GF-D8 (cell line): ENCODE data around the gene CDH7.

Experiments used
- DNase-seq: peaks from one replicate; lab custom pipeline; 2025; lab: John Stamatoyannopoulos, UW

CDH7 gene

DNA sequence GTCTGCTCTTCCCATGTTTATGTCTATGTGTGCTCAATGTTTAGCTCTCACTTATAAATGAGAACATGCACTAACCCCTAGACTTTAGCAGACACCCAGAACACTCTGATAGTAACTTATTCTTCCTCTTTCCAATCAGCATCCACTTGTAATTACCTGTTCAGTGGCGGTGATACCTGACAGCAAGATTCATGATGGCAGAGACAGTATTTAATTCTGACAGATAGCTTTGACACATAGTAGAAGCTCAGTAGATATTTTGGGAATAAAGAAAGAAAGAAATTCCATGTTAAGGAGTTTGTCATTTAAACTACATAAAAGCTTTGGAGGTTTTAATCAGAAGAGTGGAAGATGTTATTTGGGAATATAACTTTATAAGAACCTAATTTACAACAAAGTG, 171.3 kb downstream of the CDH7 start:
- DNase-seq = no peak

DNA sequence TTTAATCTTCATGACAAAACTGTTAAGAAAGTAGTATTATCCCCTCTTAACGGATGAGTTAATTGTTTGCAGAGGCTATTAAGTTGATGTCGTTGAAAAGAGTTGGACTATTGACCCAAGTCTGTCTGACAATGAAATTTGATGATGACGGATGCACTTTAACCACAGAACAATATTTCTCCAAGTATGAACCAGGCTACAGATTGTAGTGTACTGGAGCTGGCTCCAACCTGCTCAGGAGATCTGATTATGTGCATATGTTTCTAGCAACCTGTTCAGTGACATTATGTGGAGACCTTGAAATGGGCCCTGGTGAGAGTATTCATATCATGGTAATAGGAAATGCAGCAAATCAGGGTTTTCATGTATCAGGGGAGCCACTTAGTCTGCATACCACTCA, 174.1 kb downstream of the CDH7 start:
- no peak for DNase-seq

DNA sequence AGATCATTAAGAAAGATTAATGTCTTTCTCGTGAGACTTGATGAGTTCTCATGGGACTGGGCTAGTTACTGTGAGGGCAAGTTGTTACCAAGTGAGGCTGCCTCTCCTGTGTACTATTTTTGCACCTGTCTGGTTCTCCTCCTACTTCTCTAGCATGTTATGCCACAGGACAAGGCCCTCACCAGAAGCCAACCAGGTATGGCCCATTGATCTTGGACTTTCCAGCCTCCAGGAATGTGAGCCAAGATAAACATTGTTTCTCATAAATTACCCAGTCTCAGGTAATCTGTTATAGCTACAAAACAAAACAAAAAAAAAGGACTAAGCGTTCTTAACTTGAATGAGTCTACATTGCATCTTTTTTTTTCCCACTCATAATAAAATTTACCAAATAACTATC, 184.1 kb downstream of the CDH7 start:
- no peak for DNase-seq

- no peak for DNase-seq
These were observed 185.9 kb downstream of the CDH7 start for GRCh38 chr18:65936678-65937077.

DNA sequence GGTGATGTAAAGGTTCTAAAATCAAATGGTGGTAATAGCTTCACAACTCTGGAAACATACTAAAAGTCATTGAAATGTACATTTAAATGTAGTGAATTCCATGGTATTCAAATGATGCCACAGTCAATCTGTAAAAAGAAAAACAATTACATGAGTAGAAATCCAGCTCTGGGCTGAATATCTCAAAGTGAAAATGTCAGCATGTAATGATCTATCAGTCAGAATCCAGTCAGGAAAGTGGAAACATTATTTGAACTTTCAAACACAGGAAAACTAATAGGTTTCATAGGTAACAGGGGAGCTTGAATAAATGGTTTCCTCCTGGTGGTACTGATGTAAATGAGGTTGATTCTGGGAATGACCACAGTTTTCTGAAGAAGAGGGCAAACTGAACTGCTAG, 186.4 kb downstream of the CDH7 start:
- no peak for DNase-seq

DNA sequence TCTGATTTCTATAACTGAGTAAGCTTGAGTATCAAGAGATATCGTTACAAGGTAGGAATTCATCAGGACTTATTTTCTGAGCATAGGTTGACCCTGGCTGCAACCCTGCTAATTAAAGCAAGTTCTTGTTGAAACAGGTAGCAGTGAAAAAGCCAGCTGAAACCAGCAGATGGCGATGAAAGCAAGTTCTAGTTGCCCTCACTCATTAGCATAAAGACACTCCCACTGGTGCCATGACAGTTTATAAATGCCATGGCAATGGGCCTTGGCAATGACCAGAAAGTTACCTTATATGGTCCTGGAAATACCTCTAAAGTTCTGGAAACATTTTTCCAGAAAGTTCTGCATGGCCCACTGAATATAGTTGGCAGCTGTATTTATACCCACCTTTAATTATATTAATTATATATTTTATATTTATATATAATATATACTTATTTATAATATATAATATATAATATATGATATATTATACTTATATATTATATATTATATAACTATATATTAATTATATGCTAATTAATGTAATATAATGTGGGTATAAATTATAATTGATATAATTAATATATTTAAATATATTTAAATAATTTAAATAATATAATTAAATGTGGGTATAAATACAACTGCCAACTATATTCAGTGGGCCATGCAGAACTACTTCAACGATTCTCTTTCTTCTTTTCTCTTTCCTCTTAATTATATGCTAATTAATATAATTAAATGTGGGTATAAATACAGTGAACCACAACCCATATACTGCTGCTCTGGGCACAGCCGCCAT, 188.0 kb downstream of the CDH7 start:
- no peak for DNase-seq
